OCI-LY3 (cell line): ENCODE measurements around the gene NKAIN2.

Experiments
- EZH2phosphoT487 ChIP-seq: fragments of 200-600 bp; shearing (Covaris generic); IDR thresholded peaks from 2 replicates; pipeline ENCODE4 v1.6.1; 2018; ENCODE audit warnings: antibody characterized with exemption, mixed run types, low read depth
- TF ChIP-seq, protein P1 (sequence below): fragments of 200-600, 300-600 bp; sonication (generic); IDR thresholded peaks from 2 replicates; pipeline ENCODE4 v1.5.1; 2014; ENCODE audit warnings: antibody characterized with exemption, low read length, low read depth

DNA sequence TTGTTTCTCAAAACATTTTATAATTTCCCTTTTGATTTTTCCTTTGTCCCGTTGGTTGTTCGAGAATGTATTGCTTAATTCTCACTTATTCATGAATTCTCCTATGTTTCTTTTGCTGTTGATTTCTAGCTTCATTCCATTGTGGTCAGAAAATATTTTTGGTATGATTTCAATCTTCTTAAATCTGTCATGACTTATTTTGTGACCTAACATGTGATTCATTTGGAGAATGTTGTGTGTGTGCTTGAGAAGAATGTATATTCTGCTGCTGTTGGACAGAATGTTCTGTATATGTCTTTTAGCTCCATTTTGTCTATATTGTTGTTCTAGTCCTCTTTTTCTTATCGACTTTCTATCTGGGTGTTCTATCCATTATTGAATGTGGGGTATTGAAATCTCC, 872.4 kb downstream of the NKAIN2 start:
- TF ChIP-seq, protein P1, sequence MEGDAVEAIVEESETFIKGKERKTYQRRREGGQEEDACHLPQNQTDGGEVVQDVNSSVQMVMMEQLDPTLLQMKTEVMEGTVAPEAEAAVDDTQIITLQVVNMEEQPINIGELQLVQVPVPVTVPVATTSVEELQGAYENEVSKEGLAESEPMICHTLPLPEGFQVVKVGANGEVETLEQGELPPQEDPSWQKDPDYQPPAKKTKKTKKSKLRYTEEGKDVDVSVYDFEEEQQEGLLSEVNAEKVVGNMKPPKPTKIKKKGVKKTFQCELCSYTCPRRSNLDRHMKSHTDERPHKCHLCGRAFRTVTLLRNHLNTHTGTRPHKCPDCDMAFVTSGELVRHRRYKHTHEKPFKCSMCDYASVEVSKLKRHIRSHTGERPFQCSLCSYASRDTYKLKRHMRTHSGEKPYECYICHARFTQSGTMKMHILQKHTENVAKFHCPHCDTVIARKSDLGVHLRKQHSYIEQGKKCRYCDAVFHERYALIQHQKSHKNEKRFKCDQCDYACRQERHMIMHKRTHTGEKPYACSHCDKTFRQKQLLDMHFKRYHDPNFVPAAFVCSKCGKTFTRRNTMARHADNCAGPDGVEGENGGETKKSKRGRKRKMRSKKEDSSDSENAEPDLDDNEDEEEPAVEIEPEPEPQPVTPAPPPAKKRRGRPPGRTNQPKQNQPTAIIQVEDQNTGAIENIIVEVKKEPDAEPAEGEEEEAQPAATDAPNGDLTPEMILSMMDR = no peak
- no peak for TF ChIP-seq EZH2phosphoT487
